Activated T-cell treated with anti-CD3 and anti-CD28 coated beads for 48 hours (primary cell): ENCODE measurements around the gene SORBS1.

Experiments
- DNase-seq: peaks from one replicate; pipeline ENCODE4 v3.0.0-alpha.2; 2020; ENCODE audit warnings: low read depth

Gene SORBS1

GRCh38 chr10:95459446-95460045 lies 101.6 kb downstream of the SORBS1 start:
- no peak for DNase-seq

GRCh38 chr10:95458871-95459270 lies 102.3 kb downstream of the SORBS1 start:
- no peak for DNase-seq

GRCh38 chr10:95458014-95458413 lies 103.2 kb downstream of the SORBS1 start:
- DNase-seq, result no peak

GRCh38 chr10:95457319-95457886 lies 103.8 kb downstream of the SORBS1 start:
- no peak for DNase-seq

- no peak for DNase-seq
These were observed 104.7 kb downstream of the SORBS1 start for GRCh38 chr10:95456516-95456915.

- DNase-seq, result no peak
These were observed 106.2 kb downstream of the SORBS1 start for GRCh38 chr10:95454940-95455339.

- DNase-seq, result no peak
These were observed 106.8 kb downstream of the SORBS1 start for GRCh38 chr10:95454356-95454755.

- no peak for DNase-seq
These were observed 109.3 kb downstream of the SORBS1 start for GRCh38 chr10:95451568-95452524.

GRCh38 chr10:95451150-95451549 lies 110.0 kb downstream of the SORBS1 start:
- no peak for DNase-seq

- no peak for DNase-seq
These were observed 111.0 kb downstream of the SORBS1 start for GRCh38 chr10:95450188-95450587.

- DNase-seq, result no peak
These were observed 113.5 kb downstream of the SORBS1 start for GRCh38 chr10:95447685-95448084.

- peak; percentile 7 for DNase-seq
These were observed 115.2 kb downstream of the SORBS1 start for GRCh38 chr10:95445837-95446486.

- DNase-seq, result no peak
These were observed 115.8 kb downstream of the SORBS1 start for GRCh38 chr10:95445223-95445836.

GRCh38 chr10:95444792-95445191 lies 116.4 kb downstream of the SORBS1 start:
- DNase-seq, result no peak

GRCh38 chr10:95443636-95444035 lies 117.5 kb downstream of the SORBS1 start:
- DNase-seq, result no peak

GRCh38 chr10:95442341-95442740 lies 118.8 kb downstream of the SORBS1 start:
- DNase-seq, result no peak

- no peak for DNase-seq
These were observed 119.6 kb downstream of the SORBS1 start for GRCh38 chr10:95441547-95441923.

GRCh38 chr10:95440756-95441546 lies 120.2 kb downstream of the SORBS1 start:
- DNase-seq, result no peak

GRCh38 chr10:95440038-95440725 lies 121.0 kb downstream of the SORBS1 start:
- no peak for DNase-seq

GRCh38 chr10:95438781-95439180 lies 122.4 kb downstream of the SORBS1 start:
- no peak for DNase-seq

GRCh38 chr10:95437669-95438068 lies 123.5 kb downstream of the SORBS1 start:
- DNase-seq, result no peak
